T47D (cell line): Measurements from ENCODE around the gene ALOX15.
"Not testable (repeated sequence)": the region's sequence is repeated elsewhere in the genome, so short reads cannot be mapped to it uniquely, and the experiment has no call there.

Source experiments
- DNase-seq, 2 experiments: peaks; one replicate each; pipeline versions ENCODE4 v3.0.0 to v3.0.0-alpha.2; 2011 to 2012; ENCODE audit warnings: low read depth in 1 of 2, low spot score in 1 of 2
- JUND ChIP-seq: IDR thresholded peaks from 2 replicates; pipeline ENCODE4 v1.6.1; 2012; ENCODE audit warnings: low read depth
- in situ Hi-C: cut with HindIII; loops from 2 replicates; pipeline ENCODE4 v1.10.0; 2016; ENCODE audit warnings: low sequenced_read_pairs, low pct_unique_long_range_greater_than_20kb

The ALOX15 gene

DNA sequence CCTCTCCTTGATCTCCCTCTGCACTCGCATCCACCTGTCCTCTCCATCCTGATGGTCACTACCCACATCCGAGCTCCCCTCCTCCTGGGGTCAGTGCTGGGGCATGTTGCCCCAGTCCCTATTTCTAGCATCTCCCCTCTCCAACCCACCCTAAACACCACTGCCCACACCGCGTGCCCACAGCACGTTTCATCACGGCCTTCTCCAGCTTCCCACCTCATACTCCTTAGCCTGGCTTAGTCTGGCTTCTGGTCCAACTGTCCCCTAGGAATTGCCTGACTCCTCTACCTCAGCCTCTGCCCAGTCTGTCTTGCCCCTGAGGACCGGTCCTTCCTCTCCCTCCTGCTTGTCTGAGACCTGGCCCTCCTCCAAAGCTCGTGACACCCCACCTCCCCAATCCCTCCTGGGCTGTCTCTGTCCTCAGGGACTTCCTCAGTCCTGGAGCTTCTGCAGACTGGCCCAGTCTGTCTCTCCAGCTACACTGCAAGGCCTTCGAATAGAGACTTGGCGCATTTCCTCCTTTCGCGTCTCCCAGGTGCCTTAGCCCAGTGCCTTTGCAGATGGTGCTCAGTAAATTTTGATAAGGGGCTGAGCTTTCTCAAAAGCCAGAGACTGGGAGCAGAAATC lies 4.9 kb downstream of the ALOX15 start:
- in situ Hi-C loops = no loop called here
- no peak for TF ChIP-seq JUND
- DNase-seq = no peak

DNA sequence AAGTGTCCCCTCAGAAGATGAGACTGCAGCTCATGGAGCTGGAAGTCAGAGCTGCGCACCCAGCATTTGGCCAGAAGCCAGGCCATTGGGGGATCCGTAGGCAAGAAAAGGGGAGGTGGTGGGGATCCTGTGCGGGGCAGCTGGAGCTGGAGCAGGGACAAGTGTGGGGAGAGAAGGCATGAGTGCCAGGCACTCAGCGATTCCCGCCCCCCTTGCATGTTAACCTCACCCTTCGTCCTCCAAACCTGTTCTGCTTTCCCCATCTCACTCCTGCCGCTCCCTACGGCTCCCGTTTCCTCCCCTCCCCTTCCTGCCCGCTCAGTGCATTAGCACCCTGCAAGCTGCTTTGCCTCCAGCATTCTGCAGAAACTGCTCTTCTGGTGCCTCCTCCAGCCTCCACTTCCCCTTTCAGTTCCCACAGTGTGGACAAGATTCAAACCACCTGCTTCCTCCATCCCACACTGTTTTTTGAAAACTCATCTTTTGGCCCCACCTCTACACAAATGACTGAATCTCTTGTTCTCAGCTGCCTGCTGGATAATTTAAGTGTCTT lies 5.6 kb downstream of the ALOX15 start:
- in situ Hi-C loops = no loop called here
- no peak for DNase-seq
- TF ChIP-seq JUND = no peak

DNA sequence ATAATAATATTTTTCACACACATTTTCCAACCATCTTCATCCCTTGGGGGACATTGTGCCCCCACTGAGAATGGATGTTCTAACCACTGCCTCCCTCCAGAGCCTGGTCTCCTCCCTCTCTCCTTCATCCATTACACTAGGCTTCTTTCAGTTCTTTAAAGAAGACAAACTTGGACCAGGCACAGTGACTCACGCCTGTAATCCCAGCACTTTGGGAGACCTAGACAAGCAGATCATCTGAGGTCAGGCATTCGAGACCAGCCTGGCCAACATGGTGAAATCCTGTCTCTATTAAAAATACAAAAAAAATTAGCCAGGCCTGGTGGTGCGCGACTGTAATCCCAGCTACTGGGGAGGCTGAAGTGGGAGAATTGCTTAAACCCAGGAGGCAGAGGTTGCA lies 6.5 kb downstream of the ALOX15 start:
- no peak for TF ChIP-seq JUND
- in situ Hi-C loops = no loop called here
- DNase-seq = no peak

DNA sequence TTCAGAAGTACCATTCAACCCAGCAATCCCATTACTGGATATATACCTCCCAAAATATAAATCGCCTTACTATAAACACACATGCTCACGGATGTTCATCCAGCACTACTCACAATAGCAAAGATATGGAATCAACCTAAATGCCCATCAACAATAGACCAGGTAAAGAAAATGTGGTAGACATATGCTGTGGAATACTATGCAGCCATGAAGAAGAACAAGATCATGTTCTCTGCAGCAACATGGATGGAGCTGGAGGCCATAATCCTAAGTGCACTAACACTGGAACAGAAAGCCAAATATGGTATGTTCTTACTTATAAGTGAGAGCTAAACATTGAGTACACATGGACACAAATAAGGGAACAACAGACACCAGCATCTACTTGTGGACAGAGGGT lies 7.8 kb downstream of the ALOX15 start:
- in situ Hi-C loops = no loop called here
- no peak for TF ChIP-seq JUND
- DNase-seq = no peak

- no peak for TF ChIP-seq JUND
- in situ Hi-C loops = no loop called here
- no peak for DNase-seq
These were observed 8.9 kb downstream of the ALOX15 start for GRCh38 chr17:4632581-4632920.

DNA sequence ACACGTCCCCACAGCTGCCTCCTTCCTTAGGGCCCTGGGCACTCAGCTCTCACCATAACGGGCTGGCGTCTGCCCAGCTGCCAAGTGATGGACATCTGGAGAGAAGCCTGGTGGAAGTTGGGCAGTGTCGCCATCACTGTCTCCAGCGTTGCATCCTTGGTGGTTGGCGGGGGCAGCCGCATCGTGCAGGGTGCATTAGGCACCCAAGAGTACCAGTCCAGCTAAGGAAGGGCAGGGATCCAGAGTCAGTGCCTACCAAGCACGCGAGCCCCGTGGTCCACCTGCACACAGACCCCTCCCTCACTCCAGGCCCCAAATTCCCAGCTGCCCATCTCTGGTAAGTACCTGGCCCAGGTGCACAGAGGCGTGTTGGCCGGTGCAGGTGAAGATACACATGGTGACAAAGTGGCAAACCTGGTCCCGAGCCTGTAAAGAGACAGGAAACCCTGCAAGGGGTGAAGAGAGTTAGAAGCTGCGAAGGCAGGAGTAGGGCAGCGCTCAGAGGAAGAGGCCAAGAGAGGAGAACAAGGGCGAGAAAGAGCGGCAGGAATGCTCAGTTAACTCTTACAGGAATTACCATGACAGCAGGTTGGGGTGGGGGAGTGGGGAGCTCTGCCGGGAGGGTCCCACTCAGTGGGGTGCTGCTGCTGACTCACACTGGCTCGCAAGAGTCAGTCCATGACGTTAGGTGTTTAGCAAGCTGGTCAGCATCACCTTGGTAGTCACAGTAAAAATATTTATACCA lies 9.5 kb downstream of the ALOX15 start:
- TF ChIP-seq JUND = no peak
- DNase-seq = no peak

GRCh38 chr17:4631431-4631830 lies 10.0 kb downstream of the ALOX15 start:
- in situ Hi-C loops = no loop called here
- DNase-seq = no peak
- TF ChIP-seq JUND = no peak

More for the DNA sequence above, 9.5 kb downstream of the ALOX15 start:
- in situ Hi-C loops = no loop called here

DNA sequence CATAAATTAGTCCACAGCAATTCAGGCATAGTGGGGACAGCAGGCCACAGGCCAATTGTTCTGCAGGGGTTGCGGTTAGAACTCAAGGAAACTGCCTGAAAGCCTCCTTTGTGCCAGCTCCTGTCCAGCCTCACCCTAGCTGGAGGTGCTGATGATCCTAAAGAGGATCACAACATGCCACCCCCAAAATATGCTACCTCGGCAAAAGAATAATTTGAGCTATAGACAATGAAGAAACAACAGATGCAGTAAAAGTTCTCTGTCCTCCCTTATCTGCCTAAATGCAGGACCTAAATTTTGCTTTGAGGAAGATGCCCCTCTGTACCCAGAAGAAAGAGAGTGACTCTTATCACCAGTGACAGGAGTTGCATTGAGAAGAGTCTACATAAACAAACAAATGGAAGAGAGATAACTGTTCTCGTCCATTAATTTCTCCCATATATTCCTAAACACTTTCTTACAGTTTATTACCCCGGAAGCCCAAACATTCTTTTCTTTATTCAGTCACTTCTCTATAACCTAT lies 14.7 kb downstream of the ALOX15 start:
- DNase-seq = no peak
- in situ Hi-C loops = no loop called here
- TF ChIP-seq JUND = no peak

GRCh38 chr17:4625181-4625617 lies 16.3 kb downstream of the ALOX15 start:
- TF ChIP-seq JUND = no peak
- DNase-seq = no peak
- in situ Hi-C loops = no loop called here

DNA sequence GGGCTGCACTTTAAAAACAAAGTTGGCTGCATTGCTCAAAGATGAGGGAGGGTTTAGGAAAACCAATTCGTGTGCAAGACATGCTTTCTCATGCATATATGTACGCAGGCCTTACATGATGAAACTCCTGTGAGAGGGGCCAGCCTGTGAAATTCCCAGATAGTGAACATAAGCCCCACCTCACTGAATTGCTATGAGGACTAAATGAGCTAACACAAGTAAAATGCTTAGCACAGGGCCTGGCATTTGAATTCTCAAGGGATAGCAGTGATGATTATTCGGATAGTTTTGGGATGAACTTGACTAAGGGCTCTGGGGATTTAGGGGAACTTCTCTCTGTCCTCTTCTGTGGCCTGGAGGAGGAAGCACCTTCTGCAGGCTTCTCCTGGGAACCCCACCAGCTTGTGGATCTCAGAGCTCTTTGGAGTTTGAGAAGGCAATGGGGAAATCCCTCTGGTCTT lies 17.0 kb downstream of the ALOX15 start:
- in situ Hi-C loops, DNase-seq: not testable (repeated sequence)

GRCh38 chr17:4623249-4623648 lies 18.2 kb downstream of the ALOX15 start:
- in situ Hi-C loops = no loop called here
- TF ChIP-seq JUND = no peak
- no peak for DNase-seq

- no peak for TF ChIP-seq JUND
- DNase-seq = no peak
- in situ Hi-C loops = no loop called here
These were observed 19.1 kb downstream of the ALOX15 start for GRCh38 chr17:4622375-4622774.

- TF ChIP-seq JUND = no peak
- in situ Hi-C loops = no loop called here
- DNase-seq = no peak
These were observed 20.9 kb downstream of the ALOX15 start for GRCh38 chr17:4620531-4621101.
